Measurements from ENCODE around the gene ZBTB7C.

The ZBTB7C gene

GRCh38 chr18:48024009-48024512 is 385.1 kb downstream of the ZBTB7C start:
- TF ChIP-seq SIN3A (IDR thresholded peaks at IDR 0.05; ENCODE audit: borderline replicate concordance, insufficient read depth, low read length) = no peak
- no peak for TF ChIP-seq POLR2AphosphoS5 (IDR thresholded peaks at IDR 0.05; ENCODE audit: low read depth, low read length)
- no peak for TF ChIP-seq TAF1 (IDR thresholded peaks at IDR 0.05; ENCODE audit: borderline replicate concordance, insufficient read depth, low read length)
- no peak for TF ChIP-seq REST (IDR thresholded peaks at IDR 0.05; ENCODE audit: insufficient read depth in 1 of 2, low read depth in 2 of 2, low read length in 2 of 2)
- TF ChIP-seq FOXP2 (optimal IDR thresholded peaks at IDR 0.05; ENCODE audit: borderline replicate concordance, extremely low read depth, extremely low read length, insufficient read depth) = no peak

GRCh38 chr18:48023334-48024008 is 385.7 kb downstream of the ZBTB7C start:
- TF ChIP-seq TAF1 (IDR thresholded peaks at IDR 0.05; ENCODE audit: borderline replicate concordance, insufficient read depth, low read length) = no peak
- TF ChIP-seq FOXP2 (optimal IDR thresholded peaks at IDR 0.05; ENCODE audit: borderline replicate concordance, extremely low read depth, extremely low read length, insufficient read depth) = no peak
- no peak for TF ChIP-seq REST (IDR thresholded peaks at IDR 0.05; ENCODE audit: insufficient read depth in 1 of 2, low read depth in 2 of 2, low read length in 2 of 2)
- TF ChIP-seq SIN3A (IDR thresholded peaks at IDR 0.05; ENCODE audit: borderline replicate concordance, insufficient read depth, low read length) = no peak
- no peak for TF ChIP-seq POLR2AphosphoS5 (IDR thresholded peaks at IDR 0.05; ENCODE audit: low read depth, low read length)

- TF ChIP-seq REST (IDR thresholded peaks at IDR 0.05; ENCODE audit: insufficient read depth in 1 of 2, low read depth in 2 of 2, low read length in 2 of 2) (no peak), FOXP2 (optimal IDR thresholded peaks at IDR 0.05; ENCODE audit: borderline replicate concordance, extremely low read depth, extremely low read length, insufficient read depth) (no peak), TAF1 (IDR thresholded peaks at IDR 0.05; ENCODE audit: borderline replicate concordance, insufficient read depth, low read length) (no peak)
Observed at GRCh38 chr18:48022531-48023329, 386.5 kb downstream of the ZBTB7C start.

GRCh38 chr18:48022021-48022420 is 387.2 kb downstream of the ZBTB7C start:
- TF ChIP-seq POLR2AphosphoS5 (IDR thresholded peaks at IDR 0.05; ENCODE audit: low read depth, low read length) = no peak
- TF ChIP-seq TAF1 (IDR thresholded peaks at IDR 0.05; ENCODE audit: borderline replicate concordance, insufficient read depth, low read length) = no peak
- no peak for TF ChIP-seq REST (IDR thresholded peaks at IDR 0.05; ENCODE audit: insufficient read depth in 1 of 2, low read depth in 2 of 2, low read length in 2 of 2)
- no peak for TF ChIP-seq SIN3A (IDR thresholded peaks at IDR 0.05; ENCODE audit: borderline replicate concordance, insufficient read depth, low read length)
- no peak for TF ChIP-seq FOXP2 (optimal IDR thresholded peaks at IDR 0.05; ENCODE audit: borderline replicate concordance, extremely low read depth, extremely low read length, insufficient read depth)
